KOPT-K1 (cell line): Measurements from ENCODE around the gene RAB3A.

ENCODE experiments used
- H3K27ac ChIP-seq: fragments of 200-600 bp; sonication (generic); 2 replicates; pipeline ENCODE4 v1.5.1; 2016; ENCODE audit warnings: antibody characterized with exemption, mild to moderate bottlenecking, low read depth, low read length; ENCODE audit not compliant: poor library complexity, severe bottlenecking
- H3K36me3 ChIP-seq: fragments of 200-600 bp; sonication (generic); 2 replicates; pipeline ENCODE4 v1.5.1; 2017; ENCODE audit warnings: antibody characterized with exemption, mild to moderate bottlenecking, low read length, moderate library complexity; ENCODE audit not compliant: insufficient read depth
- H3K9me3 ChIP-seq: fragments of 200-600 bp; sonication (generic); 2 replicates; pipeline ENCODE4 v1.5.1; 2017; ENCODE audit warnings: antibody characterized with exemption, low read length, mild to moderate bottlenecking; ENCODE audit not compliant: insufficient read depth, poor library complexity, severe bottlenecking

RAB3A gene

GRCh38 chr19:18158467-18158866 lies 45.4 kb downstream of the RAB3A start:
- H3K9me3 ChIP-seq, result no peaks in the 10 kb centered on the region
- peaks cover 28% of the 10 kb centered on the region for H3K36me3 ChIP-seq
- H3K27ac ChIP-seq, result no peak overlapping the region

GRCh38 chr19:18157465-18158063 lies 46.3 kb downstream of the RAB3A start:
- Histone ChIP-seq H3K9me3 (no peaks in the 10 kb centered on the region), H3K27ac (no peak overlapping the region), H3K36me3 (peaks cover 20% of the 10 kb centered on the region)

- Histone ChIP-seq H3K36me3 (peaks cover 14% of the 10 kb centered on the region; the same call in 1 of the 2 replicates), H3K27ac (no peak overlapping the region), H3K9me3 (no peaks in the 10 kb centered on the region)
These were observed 46.9 kb downstream of the RAB3A start for GRCh38 chr19:18156841-18157464.

DNA sequence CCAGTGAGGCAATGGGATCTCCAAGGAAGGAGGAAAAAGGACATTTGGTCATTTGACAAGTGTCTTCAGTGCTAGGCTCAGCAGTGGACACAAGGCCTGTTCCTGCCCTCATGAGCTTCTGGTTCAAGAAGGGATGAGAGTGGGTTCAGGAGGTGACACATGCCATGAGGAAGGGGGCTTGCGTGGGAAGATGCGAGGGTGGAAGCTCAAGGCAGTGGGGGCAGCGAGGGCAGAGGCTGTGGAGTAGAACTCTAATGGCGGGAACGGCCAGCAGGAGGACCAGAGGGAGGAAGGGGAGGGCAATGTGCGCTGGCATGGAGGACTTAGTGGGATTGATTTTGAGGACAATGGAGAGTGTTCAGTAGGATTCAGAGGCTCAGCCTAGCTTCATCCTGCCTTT lies 47.6 kb downstream of the RAB3A start:
- no peak overlapping the region for H3K27ac ChIP-seq
- H3K36me3 ChIP-seq, result peaks cover 11% of the 10 kb centered on the region; the same call in 1 of the 2 replicates
- no peaks in the 10 kb centered on the region for H3K9me3 ChIP-seq

- Histone ChIP-seq H3K9me3 (no peaks in the 10 kb centered on the region), H3K27ac (no peak overlapping the region), H3K36me3 (peaks cover 15% of the 10 kb centered on the region; the same call in 1 of the 2 replicates)
These were observed 48.5 kb downstream of the RAB3A start for GRCh38 chr19:18155095-18156087.

GRCh38 chr19:18153556-18154134 lies 50.2 kb downstream of the RAB3A start:
- Histone ChIP-seq H3K36me3 (peaks cover 15% of the 10 kb centered on the region; the same call in 1 of the 2 replicates), H3K9me3 (no peaks in the 10 kb centered on the region), H3K27ac (peak overlapping the region; percentile 81)

DNA sequence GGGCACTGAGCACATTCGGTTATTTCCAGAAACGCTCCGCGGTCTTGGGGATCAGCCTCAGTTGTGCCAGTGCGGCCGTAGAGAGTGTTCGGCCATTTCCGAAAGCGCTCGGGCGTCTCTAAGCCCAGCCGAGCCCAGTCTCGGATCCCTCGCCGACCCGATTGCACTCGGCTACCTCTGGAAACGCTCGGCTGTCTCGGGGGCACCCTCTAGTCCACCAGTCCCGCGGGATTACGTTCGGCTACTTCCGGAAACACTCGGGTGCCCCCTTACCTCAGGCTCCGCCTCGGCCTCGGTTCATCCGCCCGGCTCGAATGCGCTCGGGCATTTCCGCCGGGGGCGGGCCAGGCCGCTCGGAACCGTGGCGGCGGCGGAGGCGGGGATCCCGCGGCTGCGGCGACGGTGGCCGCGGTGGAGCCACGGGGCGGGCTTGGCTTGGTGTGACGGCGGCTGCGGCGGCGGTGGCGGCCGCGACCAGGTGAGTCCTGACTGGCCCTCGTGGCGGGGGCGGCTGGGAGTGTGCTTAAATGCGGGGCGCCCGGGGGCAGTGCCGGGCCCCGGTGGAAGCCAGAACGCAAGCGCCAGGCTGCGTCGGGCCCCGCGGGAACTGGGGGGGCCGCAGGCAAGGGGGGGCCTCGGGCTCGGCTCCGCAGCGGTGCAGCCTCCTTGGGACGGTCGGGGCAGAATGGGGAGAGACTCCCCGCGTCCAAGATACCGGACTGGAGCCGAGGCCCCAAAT lies 50.9 kb downstream of the RAB3A start, which contains the start of gene PIK3R2:
Gene PIK3R2, plus strand, starts transcription at position 347 of the 739 bp plus-strand sequence. CDS start 2,717 bp downstream, outside the sequence.
- Histone ChIP-seq H3K36me3 (peaks cover 15% of the 10 kb centered on the region; the same call in 1 of the 2 replicates), H3K9me3 (no peaks in the 10 kb centered on the region), H3K27ac (peak within 1 kb of the TSS; percentile 81)

GRCh38 chr19:18152442-18152816 lies 51.4 kb downstream of the RAB3A start:
- Histone ChIP-seq H3K27ac (peak overlapping the region; percentile 81), H3K9me3 (no peaks in the 10 kb centered on the region), H3K36me3 (peaks cover 15% of the 10 kb centered on the region; the same call in 1 of the 2 replicates)

DNA sequence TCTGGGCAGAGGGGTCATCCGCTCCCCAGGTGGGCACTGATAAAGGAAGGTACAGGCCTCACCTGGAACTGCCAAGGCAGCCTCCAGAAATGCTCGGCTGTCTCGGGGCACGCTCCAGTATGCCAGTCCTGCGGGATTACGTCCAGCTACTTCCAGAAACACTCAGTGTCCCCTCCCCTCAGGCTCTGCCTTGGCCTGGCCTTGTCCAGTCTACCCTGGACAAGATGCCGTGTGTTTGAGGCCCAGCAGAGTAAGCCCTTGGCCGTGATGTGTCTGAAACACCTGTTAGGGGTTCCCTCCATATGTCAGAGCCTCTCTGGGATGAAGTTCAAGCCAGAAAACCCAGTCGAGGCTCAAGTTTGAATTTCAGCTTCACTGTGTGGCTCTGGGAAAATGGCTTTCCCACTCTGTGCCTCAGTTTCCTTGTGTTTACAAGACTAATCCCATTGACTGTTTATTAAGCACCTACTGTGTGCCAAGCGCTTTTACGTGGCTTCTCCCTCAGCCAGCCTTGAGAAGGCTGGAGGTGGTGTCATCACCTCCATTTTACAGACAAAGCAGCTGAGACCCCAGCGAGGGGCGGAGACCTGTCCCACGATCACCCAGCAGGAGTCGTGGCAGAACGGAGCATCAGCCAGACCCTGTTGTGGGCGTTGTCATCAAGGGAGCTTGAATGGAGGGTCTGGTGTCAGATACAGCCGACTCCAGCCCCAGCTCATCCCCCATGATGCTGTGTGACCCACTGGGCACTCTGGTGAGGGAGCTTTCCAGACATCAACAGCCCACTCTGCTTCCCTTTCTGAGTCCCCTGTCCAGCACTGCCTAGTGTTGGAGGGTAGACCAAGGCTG lies 52.8 kb downstream of the RAB3A start:
- H3K36me3 ChIP-seq, result peaks cover 17% of the 10 kb centered on the region
- peak overlapping the region; percentile 81 for H3K27ac ChIP-seq
- no peaks in the 10 kb centered on the region for H3K9me3 ChIP-seq

DNA sequence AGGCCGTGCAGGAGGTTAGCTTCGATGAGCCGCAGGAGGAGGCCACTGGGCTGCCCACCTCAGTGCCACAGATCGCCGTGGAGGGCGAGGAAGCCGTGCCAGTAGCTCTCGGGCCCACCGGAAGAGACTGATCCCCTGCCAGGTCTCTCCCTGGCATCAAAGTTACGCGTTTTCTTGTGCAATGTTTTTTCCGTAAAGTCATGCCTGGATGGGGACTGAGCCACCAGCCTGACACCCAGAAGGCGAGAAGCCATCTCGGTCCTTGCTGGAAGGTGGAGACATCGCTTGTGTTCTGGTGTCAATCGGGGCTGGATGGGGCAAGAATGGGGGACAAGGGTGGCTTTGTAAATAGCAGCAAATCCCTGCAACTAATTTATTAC lies 54.3 kb downstream of the RAB3A start:
- peaks cover 28% of the 10 kb centered on the region for H3K36me3 ChIP-seq
- no peak overlapping the region for H3K27ac ChIP-seq
- no peaks in the 10 kb centered on the region for H3K9me3 ChIP-seq

GRCh38 chr19:18147396-18147795 lies 56.4 kb downstream of the RAB3A start:
- Histone ChIP-seq H3K9me3 (no peaks in the 10 kb centered on the region), H3K27ac (no peak overlapping the region), H3K36me3 (peaks cover 50% of the 10 kb centered on the region)
